K562 (cell line): ENCODE data around the gene ZBTB22. TPM values are rescaled to one million over a fixed set of nuclear protein-coding genes. Genes with fewer than 3 reads are reported as not detected.

Source experiments
- ATAC-seq: fragments of 200-7000 bp; cut with Tn5 transposase; 3 replicates; pipeline ENCODE4 v1.9.1; 2020; ENCODE audit warnings: moderate library complexity
- BruUV-seq: library from RNA; stranded (reverse); fragments of 400-500 nt; replicated peaks from 2 replicates; lab custom pipeline; 2021; lab: Mats Ljungman, UMichigan
- CTCF ChIA-PET: fragments of 300-600 bp; formaldehyde crosslinking; extraction: SDS; loops from one replicate; lab custom pipeline; 2021; ENCODE audit warnings: low intra/inter-chr PET ratio; lab: Yijun Ruan, JAX
- POLR2A ChIA-PET: fragments of 300-600, 350-650 bp; sonication (Branson Sonifier 250); formaldehyde crosslinking; extraction: SDS; loops from one replicate; lab custom pipeline; 2021; ENCODE audit warnings: antibody characterized with exemption, inconsistent platforms; lab: Yijun Ruan, JAX
- DNase-seq, 4 experiments: peaks; one replicate each; pipeline versions ENCODE4 v3.0.0 to v3.0.0-alpha.2; 2011 to 2018; ENCODE audit warnings: low spot score in 3 of 4, mixed read lengths in 3 of 4; ENCODE audit errors: extremely low read depth in 1 of 4
- FAIRE-seq: peaks from 2 replicates; lab custom pipeline; 2011; peaks lifted over from hg19 to GRCh38; lab: Jason Lieb, UNC
- H2AFZ ChIP-seq: 2 replicates; pipeline ENCODE4 v1.6.0; 2011; ENCODE audit warnings: low read depth, low read length, control low read depth, inconsistent platforms
- H3K27ac ChIP-seq: fragments of 200-600 bp; 3 replicates; pipeline ENCODE4 v1.8.0; 2011; ENCODE audit warnings: low read depth, mild to moderate bottlenecking, control low read depth, inconsistent platforms, low read length, moderate library complexity, mixed read lengths; ENCODE audit errors: extremely low read depth
- H3K27me3 ChIP-seq, 2 experiments: fragments of 300-600 bp in 1 of 2; 2 replicates in 1 of 2; 3 replicates in 1 of 2; pipeline versions ENCODE4 v1.6.0 to v1.8.0; 2011; ENCODE audit warnings: inconsistent platforms in 2 of 2, low read length in 2 of 2, mild to moderate bottlenecking in 1 of 2, mixed read lengths in 1 of 2, moderate library complexity in 1 of 2; ENCODE audit not compliant: control insufficient read depth in 2 of 2, insufficient read depth in 2 of 2
- H3K36me3 ChIP-seq: fragments of 300-600 bp; 3 replicates; pipeline ENCODE4 v1.8.0; 2011; ENCODE audit warnings: mild to moderate bottlenecking, low read length, inconsistent platforms; ENCODE audit not compliant: control insufficient read depth, insufficient read depth
- H3K4me1 ChIP-seq, 2 experiments: fragments of 200-600 bp in 1 of 2; replicated peaks in 1 of 2; 2 replicates in 1 of 2; 3 replicates in 1 of 2; pipeline versions ENCODE4 v1.5.1 to v1.8.0; 2011; ENCODE audit warnings: inconsistent platforms in 2 of 2, low read length in 2 of 2, mild to moderate bottlenecking in 1 of 2, mixed read lengths in 1 of 2, moderate library complexity in 1 of 2; ENCODE audit not compliant: control insufficient read depth in 2 of 2, insufficient read depth in 2 of 2
- H3K4me2 ChIP-seq: 2 replicates; pipeline ENCODE4 v1.6.1; 2011; ENCODE audit warnings: low read length, control low read depth, inconsistent platforms, mixed read lengths; ENCODE audit not compliant: insufficient read depth
- H3K4me3 ChIP-seq: fragments of 200-600 bp; sonication (generic), shearing (Covaris generic); 2 replicates; pipeline ENCODE4 v1.5.1; 2016; ENCODE audit warnings: control low read depth, inconsistent platforms
- H3K79me2 ChIP-seq: fragments of 200-600 bp; 3 replicates; pipeline ENCODE4 v1.8.0; 2011; ENCODE audit warnings: low read length, inconsistent platforms; ENCODE audit not compliant: control insufficient read depth, insufficient read depth
- H3K9ac ChIP-seq, 2 experiments: 2 replicates each; pipeline versions ENCODE4 v1.6.0 to v1.6.1; 2011; ENCODE audit warnings: low read depth in 2 of 2, low read length in 2 of 2, control low read depth in 1 of 2, inconsistent platforms in 1 of 2, mild to moderate bottlenecking in 1 of 2, mixed read lengths in 1 of 2; ENCODE audit not compliant: insufficient read depth in 1 of 2
- H3K9me1 ChIP-seq: one replicate; pipeline ENCODE4 v1.6.0; 2011; ENCODE audit warnings: inconsistent platforms, mild to moderate bottlenecking, low read length, moderate library complexity; ENCODE audit not compliant: control insufficient read depth, insufficient read depth
- H3K9me3 ChIP-seq: replicated peaks from 2 replicates; pipeline ENCODE4 v1.5.1; 2011; ENCODE audit warnings: low read depth, low read length, inconsistent platforms; ENCODE audit not compliant: control insufficient read depth, insufficient read depth
- H4K20me1 ChIP-seq: replicated peaks from 2 replicates; pipeline ENCODE4 v1.6.1; 2011; ENCODE audit warnings: low read length, inconsistent platforms, mixed read lengths; ENCODE audit not compliant: control insufficient read depth, insufficient read depth
- BCOR ChIP-seq: fragments of 450-650 bp; IDR thresholded peaks from 2 replicates; pipeline ENCODE4 v1.6.1; 2016
- CBX3 ChIP-seq, 2 experiments: IDR thresholded peaks; 1 replicate in 1 of 2; 2 replicates in 1 of 2; pipeline ENCODE4 v1.6.1; 2012; ENCODE audit warnings: inconsistent platforms in 2 of 2, low read length in 2 of 2, borderline replicate concordance in 1 of 2, control low read depth in 1 of 2
- DACH1 ChIP-seq: fragments of 450-650 bp; IDR thresholded peaks from 2 replicates; pipeline ENCODE4 v1.6.1; 2018; ENCODE audit not compliant: partially characterized antibody
- ERF ChIP-seq: fragments of 450-650 bp; formaldehyde crosslinking; IDR thresholded peaks from 2 replicates; pipeline ENCODE4 v1.4.0; 2020; ENCODE audit warnings: mild to moderate bottlenecking, mixed read lengths
- EZH2 ChIP-seq: IDR thresholded peaks from 2 replicates; pipeline ENCODE4 v1.6.1; 2012; ENCODE audit warnings: low read depth, mild to moderate bottlenecking, inconsistent platforms, low read length, borderline replicate concordance
- FOXK2 ChIP-seq, 2 experiments: fragments of 450-650 bp; IDR thresholded peaks in 1 of 2; conservative IDR thresholded peaks in 1 of 2; 2 replicates each; pipeline ENCODE4 v1.6.1; 2016; ENCODE audit warnings: low read depth in 2 of 2, mild to moderate bottlenecking in 1 of 2
- GATA2 ChIP-seq: sonication (generic); formaldehyde crosslinking; IDR thresholded peaks from 2 replicates; pipeline ENCODE4 v1.4.0; 2020; ENCODE audit warnings: mild to moderate bottlenecking, missing genetic modification reagents
- HOXB6 ChIP-seq: fragments of 250-450 bp; sonication (Bioruptor Pico); IDR thresholded peaks from 2 replicates; pipeline ENCODE4 v1.5.1; 2022; ENCODE audit warnings: mild to moderate bottlenecking, borderline replicate concordance
- LEF1 ChIP-seq: fragments of 450-650 bp; IDR thresholded peaks from 2 replicates; pipeline ENCODE4 v1.6.1; 2016; ENCODE audit warnings: mild to moderate bottlenecking
- NFRKB ChIP-seq: fragments of 450-650 bp; IDR thresholded peaks from 2 replicates; pipeline ENCODE4 v1.6.1; 2016; ENCODE audit warnings: low read depth
- NFXL1 ChIP-seq: fragments of 450-650 bp; formaldehyde crosslinking; IDR thresholded peaks from 2 replicates; pipeline ENCODE4 v1.4.0; 2021; ENCODE audit warnings: mild to moderate bottlenecking
- NUFIP1 ChIP-seq: fragments of 450-650 bp; IDR thresholded peaks from 2 replicates; pipeline ENCODE4 v1.6.1; 2018; ENCODE audit not compliant: partially characterized antibody
- PRPF4 ChIP-seq: fragments of 200-400 bp; formaldehyde crosslinking; IDR thresholded peaks from one replicate; pipeline ENCODE4 v1.6.1; 2017; ENCODE audit warnings: low read length, low read depth, mild to moderate bottlenecking; ENCODE audit not compliant: insufficient read depth, poor library complexity, severe bottlenecking
- RBFOX2 ChIP-seq: fragments of 200-400 bp; formaldehyde crosslinking; IDR thresholded peaks from 2 replicates; pipeline ENCODE4 v1.6.1; 2017; ENCODE audit warnings: low read depth, mild to moderate bottlenecking, low read length, moderate library complexity
- RBM25 ChIP-seq: fragments of 200-400 bp; formaldehyde crosslinking; IDR thresholded peaks from 2 replicates; pipeline ENCODE4 v1.6.1; 2018; ENCODE audit warnings: low read length, low read depth, moderate library complexity; ENCODE audit not compliant: severe bottlenecking
- SAP30 ChIP-seq: fragments of 200-600 bp; sonication (generic); IDR thresholded peaks from 2 replicates; pipeline ENCODE4 v1.6.1; 2012; ENCODE audit warnings: borderline replicate concordance, low read depth, mild to moderate bottlenecking, moderate library complexity, low read length, control low read depth, inconsistent platforms; ENCODE audit not compliant: insufficient read depth, poor library complexity, severe bottlenecking
- SMARCB1 ChIP-seq: IDR thresholded peaks from 2 replicates; pipeline ENCODE4 v1.6.1; 2011; ENCODE audit warnings: improper control_type of control experiment, low read depth; ENCODE audit not compliant: insufficient read length
- SMARCC2 ChIP-seq: fragments of 450-650 bp; IDR thresholded peaks from 2 replicates; pipeline ENCODE4 v1.6.1; 2017; ENCODE audit warnings: antibody characterized with exemption, moderate library complexity, mild to moderate bottlenecking, low read depth
- TFAM ChIP-seq: fragments of 250-450 bp; sonication (Bioruptor Pico); conservative IDR thresholded peaks from 2 replicates; pipeline ENCODE4 v1.5.0; 2021; ENCODE audit warnings: mild to moderate bottlenecking, moderate library complexity
- WGBS: fragments of 100-300 bp; shearing (Covaris generic); methylation state at CpG from one replicate; pipeline ENCODE4 v1.1.6; 2016; ENCODE audit warnings: low coverage, mixed read lengths; ENCODE audit not compliant: insufficient coverage; ENCODE audit errors: missing lambda C conversion rate; 5-methylcytosine and 5-hydroxymethylcytosine counted together
- in situ Hi-C: fragments of 300-500 bp; cut with MboI; formaldehyde crosslinking; loops from 4 replicates; pipeline ENCODE4 v1.15.0; 2018; ENCODE audit warnings: inconsistent platforms, mixed read lengths
- intact Hi-C: fragments of 100-400 bp; cut with micrococcal nuclease; formaldehyde crosslinking; loops from 2 replicates; pipeline ENCODE4 v1.14.2; 2022
- polyA plus RNA-seq, 8 experiments: library from polyadenylated mRNA; depleted of rRNA in 4 of 8; stranded (reverse) in 5 of 8; unstranded in 3 of 8; fragments of >200 nt; fragmentation: Nextera tagmentation in 2 of 8; fragmentation: Illumina TruSeq in 1 of 8; extraction: Ambion mirVana in 2 of 8; extraction: Trizol in 1 of 8; gene quantifications; 2 replicates each; pipeline versions ENCODE4 v1.2.1 to v1.2.3, GENCODE V29; 2011 to 2014; ENCODE audit warnings: inconsistent platforms in 1 of 8, missing spikeins in 1 of 8
- total RNA-seq, 7 experiments: library from RNA; depleted of rRNA in 6 of 7; stranded (reverse); fragments of >200 nt in 6 of 7; fragmentation: Illumina TruSeq in 2 of 7; extraction: Trizol in 2 of 7; gene quantifications; 2 replicates each; pipeline versions ENCODE4 v1.2.1 to v1.2.3, GENCODE V29; 2011 to 2021; ENCODE audit warnings: low replicate concordance in 1 of 7

Gene ZBTB22
- total and polyA plus RNA-seq, 9 of the 15 experiments (the other 6 are each of a cell fraction or from before 2014, with no cell fraction given): 0.21 to 11.9 (median 7.1) TPM

DNA sequence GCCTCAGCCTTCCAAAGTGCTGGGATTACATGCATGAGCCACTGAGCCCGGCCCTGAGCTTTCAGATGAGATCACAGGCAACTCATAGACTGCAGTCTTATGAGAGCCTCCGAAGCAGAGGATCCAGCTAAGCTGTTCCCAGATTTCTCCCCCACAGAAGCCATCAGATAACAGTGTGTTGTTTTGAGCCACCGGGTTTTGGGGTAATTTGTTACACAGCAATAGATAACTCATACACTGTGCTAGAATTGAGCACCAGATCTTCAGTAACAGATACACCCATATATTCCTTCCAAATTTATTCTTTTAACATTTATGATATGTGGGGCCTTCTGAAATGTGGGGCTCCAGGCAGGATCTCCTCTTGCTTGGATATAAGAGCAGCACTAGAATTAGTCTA is 19.0 kb upstream of the ZBTB22 start:
- FAIRE-seq (no peak), ATAC-seq (no peak), DNase-seq (no peak)
- BruUV-seq: no TSS peak
- 32% methylated on average over 3 of the region's 3 CpGs for WGBS
- no peak overlapping the region for H3K4me2 ChIP-seq
- H3K9me1 ChIP-seq: no peaks in the 10 kb centered on the region
- no peaks in the 10 kb centered on the region; a peak in 2 of 5 replicates for H3K4me1 ChIP-seq
- ChIA-PET CTCF (no interaction called here), POLR2A (interaction anchor here (0.8 to 1.1 kb wide), 3 partner anchors 13 to 65 kb away, joined by 3 to 6 read pairs (median 3); partner anchors contain the start of genes RPS18 and VPS52)
- H3K9me3 ChIP-seq: no peaks in the 10 kb centered on the region; the same call in 1 of the 2 replicates
- TF ChIP-seq RBM25 (peak; percentile 20), BCOR (peak; percentile 43; the same call in 1 of the 2 replicates), HOXB6 (CRISPR knock-in tag) (no peak), CBX3 (IDR thresholded peaks at IDR 0.05; ENCODE audit: borderline replicate concordance in 1 of 2, low read length in 2 of 2) (peak in 1 of 2 experiments; percentile 65; a peak in 1 of 3 replicates), NFRKB (no peak)
- H3K36me3 ChIP-seq: no peaks in the 10 kb centered on the region
- H3K9ac ChIP-seq: no peak overlapping the region
- H4K20me1 ChIP-seq: no peaks in the 10 kb centered on the region
- no peaks in the 10 kb centered on the region for H3K79me2 ChIP-seq
- in situ Hi-C loops: no loop called here
- H3K27me3 ChIP-seq: no peaks in the 10 kb centered on the region
- H3K27ac ChIP-seq: no peak overlapping the region
- intact Hi-C loops: no loop called here
- no peak overlapping the region for H3K4me3 ChIP-seq
- no peak overlapping the region for H2AFZ ChIP-seq

DNA sequence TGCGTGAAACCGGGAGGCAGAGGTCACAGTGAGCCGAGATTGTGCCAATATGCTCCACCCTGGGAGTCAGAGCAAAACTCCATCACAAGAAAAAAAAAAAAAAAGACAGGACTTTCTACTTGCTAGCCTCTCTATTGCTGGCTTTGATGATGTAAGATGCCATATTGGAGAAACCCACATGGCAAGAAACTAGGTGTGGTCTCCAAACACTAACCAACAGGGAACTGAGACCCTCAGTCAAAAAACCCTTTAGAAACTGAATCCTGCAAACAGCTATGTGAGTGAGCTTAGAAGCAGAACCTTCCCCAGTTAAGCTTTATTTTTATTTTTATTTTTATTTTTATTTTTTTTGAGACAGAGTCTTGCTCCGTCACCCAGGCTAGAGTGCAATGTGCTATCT is 18.4 kb upstream of the ZBTB22 start:
- Histone ChIP-seq H3K4me2 (no peak overlapping the region), H3K36me3 (no peaks in the 10 kb centered on the region), H3K27me3 (no peaks in the 10 kb centered on the region), H4K20me1 (no peaks in the 10 kb centered on the region), H3K9me3 (no peaks in the 10 kb centered on the region; the same call in 1 of the 2 replicates), H3K4me1 (no peaks in the 10 kb centered on the region; a peak in 2 of 5 replicates), H3K9ac (no peak overlapping the region), H3K4me3 (no peak overlapping the region), H3K9me1 (no peaks in the 10 kb centered on the region), H3K79me2 (no peaks in the 10 kb centered on the region), H3K27ac (no peak overlapping the region), H2AFZ (no peak overlapping the region)
- in situ Hi-C loops: no loop called here
- POLR2A ChIA-PET: interaction anchor here (0.8 to 1.1 kb wide), 3 partner anchors 12 to 64 kb away, joined by 3 to 6 read pairs (median 3); partner anchors contain the start of genes RPS18 and VPS52
- DNase-seq (no peak), FAIRE-seq (no peak), ATAC-seq (no peak)
- no TSS peak for BruUV-seq
- 50% methylated on average over 4 of the region's 4 CpGs for WGBS
- intact Hi-C loops: no loop called here
- CTCF ChIA-PET: no interaction called here
- no peak for TF ChIP-seq FOXK2 (conservative IDR thresholded peaks at IDR 0.05 in 1 of 2, IDR thresholded peaks at IDR 0.05 in 1 of 2; ENCODE audit: low read depth in 2 of 2)
- TF ChIP-seq LEF1: no peak
- no peak for TF ChIP-seq EZH2
- TF ChIP-seq GATA2 (CRISPR knock-in tag): no peak
- no peak for TF ChIP-seq NUFIP1
- no peak for TF ChIP-seq SAP30
- TF ChIP-seq ERF: no peak
- no peak for TF ChIP-seq SMARCC2
- TF ChIP-seq DACH1: no peak
- TF ChIP-seq RBFOX2: no peak
- no peak for TF ChIP-seq PRPF4
- no peak for TF ChIP-seq TFAM (CRISPR knock-in tag)
- no peak for TF ChIP-seq NFXL1 (CRISPR knock-in tag)
- no peak for TF ChIP-seq SMARCB1
